WTC11 (cell line): ENCODE measurements around the gene LCN10. TPM values are rescaled to one million over a fixed set of nuclear protein-coding genes. Genes with fewer than 3 reads are reported as not detected.
"Not testable (repeated sequence)": the region's sequence is repeated elsewhere in the genome, so short reads cannot be mapped to it uniquely, and the experiment has no call there.

Experiments
- ATAC-seq: fragments of 200-7000 bp; cut with Tn5 transposase; 2 replicates; pipeline ENCODE4 v1.10.0; 2021; ENCODE audit warnings: mild to moderate bottlenecking, moderate library complexity
- CTCF ChIA-PET: fragments of 300-600 bp; sonication (Branson Sonifier 250); formaldehyde crosslinking; loops from one replicate; lab custom pipeline; 2021; ENCODE audit warnings: antibody characterized with exemption; lab: Charles Lee
- POLR2A ChIA-PET: fragments of 350-600 bp; sonication (Branson Sonifier 250); formaldehyde crosslinking; loops from one replicate; lab custom pipeline; 2021; ENCODE audit warnings: antibody characterized with exemption; lab: Charles Lee
- DNase-seq: peaks from one replicate; pipeline ENCODE4 v3.0.0; 2021; ENCODE audit warnings: low spot score
- H3K27ac Mint-ChIP-seq: 2 replicates; pipeline ENCODE4 v1.8.0; 2021; ENCODE audit warnings: mixed read lengths
- H3K27me3 Mint-ChIP-seq: 2 replicates; pipeline ENCODE4 v1.8.0; 2021; ENCODE audit warnings: low read depth, mild to moderate bottlenecking, moderate library complexity, mixed read lengths
- H3K36me3 Mint-ChIP-seq: 2 replicates; pipeline ENCODE4 v1.8.0; 2021; ENCODE audit warnings: mixed read lengths
- H3K4me1 Mint-ChIP-seq: 2 replicates; pipeline ENCODE4 v1.8.0; 2022; ENCODE audit warnings: mixed read lengths
- H3K4me3 Mint-ChIP-seq: 2 replicates; pipeline ENCODE4 v1.8.0; 2021; ENCODE audit warnings: mild to moderate bottlenecking, moderate library complexity, mixed read lengths
- H3K9me3 Mint-ChIP-seq: 2 replicates; pipeline ENCODE4 v1.8.0; 2021; ENCODE audit warnings: mixed read lengths
- CBFB ChIP-seq: sonication (generic); formaldehyde crosslinking; IDR thresholded peaks from 2 replicates; pipeline ENCODE4 v1.8.1; 2022; ENCODE audit warnings: mild to moderate bottlenecking, low read depth, missing genetic modification reagents
- ELF4 ChIP-seq: sonication (generic); formaldehyde crosslinking; IDR thresholded peaks from 2 replicates; pipeline ENCODE4 v1.8.1; 2022; ENCODE audit warnings: low read depth, mild to moderate bottlenecking, moderate library complexity, missing genetic modification reagents
- FOXK1 ChIP-seq: sonication (generic); formaldehyde crosslinking; IDR thresholded peaks from 2 replicates; pipeline ENCODE4 v1.8.0; 2022; ENCODE audit warnings: mild to moderate bottlenecking, moderate library complexity, missing genetic modification reagents
- FOXP1 ChIP-seq: sonication (generic); formaldehyde crosslinking; IDR thresholded peaks from 2 replicates; pipeline ENCODE4 v1.8.0; 2022; ENCODE audit warnings: missing genetic modification reagents, mild to moderate bottlenecking, moderate library complexity, borderline replicate concordance
- FOXP4 ChIP-seq: sonication (generic); formaldehyde crosslinking; IDR thresholded peaks from 2 replicates; pipeline ENCODE4 v1.8.0; 2022; ENCODE audit warnings: mild to moderate bottlenecking, missing genetic modification reagents
- GABPB1 ChIP-seq: sonication (generic); formaldehyde crosslinking; IDR thresholded peaks from 2 replicates; pipeline ENCODE4 v1.8.1; 2023; ENCODE audit warnings: mild to moderate bottlenecking, missing genetic modification reagents
- HMGA2 ChIP-seq: fragments of 250-450 bp; sonication (Bioruptor Pico); IDR thresholded peaks from 2 replicates; pipeline ENCODE4 v1.4.0; 2021; ENCODE audit warnings: mild to moderate bottlenecking, moderate library complexity
- HMGXB4 ChIP-seq: sonication (generic); formaldehyde crosslinking; IDR thresholded peaks from 2 replicates; pipeline ENCODE4 v1.8.1; 2023; ENCODE audit warnings: mild to moderate bottlenecking, moderate library complexity, missing genetic modification reagents
- MLX ChIP-seq: sonication (generic); formaldehyde crosslinking; IDR thresholded peaks from 2 replicates; pipeline ENCODE4 v1.8.1; 2023; ENCODE audit warnings: mild to moderate bottlenecking, missing genetic modification reagents, moderate library complexity
- MYBL2 ChIP-seq: sonication (generic); formaldehyde crosslinking; IDR thresholded peaks from 2 replicates; pipeline ENCODE4 v1.8.1; 2023; ENCODE audit warnings: mild to moderate bottlenecking, moderate library complexity, missing genetic modification reagents
- NR3C1 ChIP-seq: sonication (generic); formaldehyde crosslinking; conservative IDR thresholded peaks from 2 replicates; pipeline ENCODE4 v1.8.1; 2023; ENCODE audit warnings: low read depth, mild to moderate bottlenecking, missing genetic modification reagents
- SOX15 ChIP-seq: fragments of 250-450 bp; sonication (Bioruptor Pico); IDR thresholded peaks from 2 replicates; pipeline ENCODE4 v1.9.0; 2021; ENCODE audit warnings: mild to moderate bottlenecking
- TEAD1 ChIP-seq: sonication (generic); formaldehyde crosslinking; IDR thresholded peaks from 2 replicates; pipeline ENCODE4 v1.8.0; 2022; ENCODE audit warnings: mild to moderate bottlenecking, missing genetic modification reagents
- total RNA-seq: library from RNA; stranded (reverse); gene quantifications from 3 replicates; pipeline ENCODE4 v1.2.3, GENCODE V29; 2021
- TF ChIP-seq, protein P1 (sequence below): fragments of 200-600 bp; IDR thresholded peaks from 2 replicates; pipeline ENCODE4 v1.8.0; 2022; ENCODE audit warnings: antibody characterized with exemption
- TF ChIP-seq, protein P2 (sequence below): sonication (generic); formaldehyde crosslinking; IDR thresholded peaks from 2 replicates; pipeline ENCODE4 v1.8.1; 2023; ENCODE audit warnings: mild to moderate bottlenecking, missing genetic modification reagents
- TF ChIP-seq, protein P3 (sequence below): sonication (generic); formaldehyde crosslinking; IDR thresholded peaks from 2 replicates; pipeline ENCODE4 v1.8.0; 2022; ENCODE audit warnings: missing genetic modification reagents
- TF ChIP-seq, protein P4 (sequence below): sonication (generic); formaldehyde crosslinking; conservative IDR thresholded peaks from 2 replicates; pipeline ENCODE4 v1.8.1; 2022; ENCODE audit warnings: mild to moderate bottlenecking, missing genetic modification reagents

LCN10 gene
- total RNA-seq, 1 experiment from 2014 or later, result 2.4 TPM

DNA sequence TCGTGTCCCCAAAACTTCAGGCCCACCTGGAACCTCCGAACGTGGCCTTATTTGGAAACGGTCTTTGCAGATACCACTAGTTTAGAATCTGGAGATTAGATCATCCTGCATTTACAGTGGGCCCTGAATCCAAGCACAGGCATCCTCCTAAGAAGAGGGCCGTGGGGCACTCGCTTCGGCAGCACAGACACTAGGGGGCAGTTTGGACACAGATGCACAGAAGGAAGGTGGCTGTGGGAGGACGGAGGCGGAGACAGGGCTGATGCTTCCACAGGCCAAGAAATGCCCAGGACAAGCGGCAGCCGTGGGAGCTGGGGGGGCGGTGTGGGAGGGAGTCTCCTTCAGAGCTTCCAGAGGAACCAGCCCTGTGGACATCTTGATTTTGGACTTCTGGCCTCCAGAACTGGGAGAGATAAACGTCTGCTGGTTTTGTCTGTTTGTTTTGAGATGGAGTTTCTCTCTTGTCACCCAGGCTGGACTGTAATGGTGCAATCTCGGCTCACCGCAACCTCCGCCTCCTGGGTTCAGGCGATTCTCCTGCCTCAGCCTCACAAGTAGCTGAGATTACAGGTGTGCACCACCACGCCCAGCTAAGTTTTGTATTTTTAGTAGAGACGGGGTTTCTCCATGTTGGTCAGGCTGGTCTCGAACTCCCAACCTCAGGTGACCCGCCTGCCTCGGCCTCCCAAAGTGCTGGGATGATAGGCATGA lies 18.2 kb upstream of the LCN10 start:
- peak; percentile 65 for DNase-seq
- H3K4me1 Mint-ChIP-seq, result peaks cover 11% of the 10 kb centered on the region
- CTCF ChIA-PET, result interaction anchor here (0.8 to 3.7 kb wide), 8 partner anchors 10 to 218 kb away, joined by 3 to 23 read pairs (median 3); partner anchors contain the start of gene LCN10
- H3K9me3 Mint-ChIP-seq, POLR2A ChIA-PET, H3K36me3 Mint-ChIP-seq, H3K27ac Mint-ChIP-seq, H3K27me3 Mint-ChIP-seq, H3K4me3 Mint-ChIP-seq: not testable (repeated sequence)
- peak; percentile 15; the same call in 1 of the 2 replicates for ATAC-seq

GRCh38 chr9:136760424-136760823 lies 17.7 kb upstream of the LCN10 start:
- Mint-ChIP-seq H3K9me3 (peaks cover 11% of the 10 kb centered on the region), H3K27ac (peak overlapping the region; percentile 57; the same call in 1 of the 2 replicates), H3K27me3 (no peaks in the 10 kb centered on the region; the same call in 1 of the 2 replicates), H3K4me3 (no peak overlapping the region), H3K36me3 (peaks cover 2% of the 10 kb centered on the region; the same call in 1 of the 2 replicates), H3K4me1 (peaks cover 11% of the 10 kb centered on the region)
- CTCF ChIA-PET, result interaction anchor here (0.7 to 3.0 kb wide), 10 partner anchors 9 to 218 kb away, joined by 3 to 11 read pairs (median 4); partner anchors contain the start of gene LCN10
- ATAC-seq (no peak), DNase-seq (no peak)
- POLR2A ChIA-PET, result no interaction called here
- no peak for TF ChIP-seq NR3C1 (CRISPR knock-in tag)
- TF ChIP-seq, protein P1, sequence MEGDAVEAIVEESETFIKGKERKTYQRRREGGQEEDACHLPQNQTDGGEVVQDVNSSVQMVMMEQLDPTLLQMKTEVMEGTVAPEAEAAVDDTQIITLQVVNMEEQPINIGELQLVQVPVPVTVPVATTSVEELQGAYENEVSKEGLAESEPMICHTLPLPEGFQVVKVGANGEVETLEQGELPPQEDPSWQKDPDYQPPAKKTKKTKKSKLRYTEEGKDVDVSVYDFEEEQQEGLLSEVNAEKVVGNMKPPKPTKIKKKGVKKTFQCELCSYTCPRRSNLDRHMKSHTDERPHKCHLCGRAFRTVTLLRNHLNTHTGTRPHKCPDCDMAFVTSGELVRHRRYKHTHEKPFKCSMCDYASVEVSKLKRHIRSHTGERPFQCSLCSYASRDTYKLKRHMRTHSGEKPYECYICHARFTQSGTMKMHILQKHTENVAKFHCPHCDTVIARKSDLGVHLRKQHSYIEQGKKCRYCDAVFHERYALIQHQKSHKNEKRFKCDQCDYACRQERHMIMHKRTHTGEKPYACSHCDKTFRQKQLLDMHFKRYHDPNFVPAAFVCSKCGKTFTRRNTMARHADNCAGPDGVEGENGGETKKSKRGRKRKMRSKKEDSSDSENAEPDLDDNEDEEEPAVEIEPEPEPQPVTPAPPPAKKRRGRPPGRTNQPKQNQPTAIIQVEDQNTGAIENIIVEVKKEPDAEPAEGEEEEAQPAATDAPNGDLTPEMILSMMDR, result 0 out of 2 replicates have a peak, but pooled peaks have one; percentile 15
- TF ChIP-seq GABPB1 (CRISPR knock-in tag), result no peak
- TF ChIP-seq MLX (CRISPR knock-in tag), result no peak
- no peak for TF ChIP-seq CBFB (CRISPR knock-in tag)
- TF ChIP-seq ELF4, result no peak
- TF ChIP-seq FOXP1 (CRISPR knock-in tag), result 0 out of 2 replicates have a peak, but pooled peaks have one; percentile 15
- no peak for TF ChIP-seq FOXP4
- TF ChIP-seq SOX15 (CRISPR knock-in tag), result no peak

DNA sequence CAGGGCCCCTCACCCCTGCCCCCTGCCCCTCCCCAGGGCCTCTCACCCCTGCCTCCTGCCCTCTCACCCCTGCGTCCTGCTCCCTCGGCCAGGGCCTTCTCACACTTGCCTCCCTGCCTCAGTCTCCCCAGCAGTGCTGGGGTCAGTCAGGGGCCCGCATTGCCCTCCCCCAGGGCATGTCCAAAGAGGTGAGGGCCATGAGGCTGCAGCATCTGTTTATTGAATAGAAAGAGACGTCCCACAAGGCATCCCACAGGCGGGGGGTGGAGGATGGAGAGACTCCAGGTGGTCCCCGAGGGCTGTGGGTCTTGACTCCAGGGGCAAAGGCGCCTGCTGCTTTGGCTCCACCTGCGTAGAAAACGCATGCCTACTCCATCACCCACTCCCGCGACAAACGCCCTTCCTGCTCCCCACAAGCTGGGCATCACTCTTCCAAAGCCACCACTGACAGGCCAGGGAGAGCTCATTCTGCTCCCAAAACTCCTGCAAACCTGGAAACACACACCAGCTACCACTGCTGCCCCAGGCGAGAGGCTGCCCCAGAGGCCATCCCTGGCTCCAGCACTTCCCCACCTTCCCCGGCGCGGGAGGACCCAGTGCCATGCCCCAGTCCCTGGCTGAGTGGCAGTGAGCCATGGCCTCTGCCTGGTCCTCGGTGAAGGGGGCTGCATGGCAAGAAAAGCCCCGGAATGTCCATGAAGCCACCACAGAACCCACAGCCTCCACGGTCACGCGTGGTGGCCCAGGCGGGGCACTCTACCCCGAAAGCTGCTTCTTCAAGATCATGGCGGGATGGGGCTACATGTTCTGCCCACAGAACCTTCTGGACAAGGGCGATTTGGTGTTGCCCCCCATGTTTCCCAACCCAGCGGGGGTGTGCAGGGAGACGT lies 16.9 kb upstream of the LCN10 start:
- Mint-ChIP-seq H3K27ac (peak overlapping the region; percentile 57), H3K4me1 (peaks cover 11% of the 10 kb centered on the region), H3K9me3 (peaks cover 13% of the 10 kb centered on the region), H3K4me3 (no peak overlapping the region), H3K36me3 (peaks cover 3% of the 10 kb centered on the region; the same call in 1 of the 2 replicates), H3K27me3 (no peaks in the 10 kb centered on the region; the same call in 1 of the 2 replicates)
- POLR2A ChIA-PET, result no interaction called here
- DNase-seq, result no peak
- no peak for ATAC-seq
- CTCF ChIA-PET, result interaction anchor here (0.7 to 1.5 kb wide), 9 partner anchors 10 to 219 kb away, joined by 3 to 7 read pairs (median 3); partner anchors contain the start of gene LCN10
- TF ChIP-seq, protein P2, sequence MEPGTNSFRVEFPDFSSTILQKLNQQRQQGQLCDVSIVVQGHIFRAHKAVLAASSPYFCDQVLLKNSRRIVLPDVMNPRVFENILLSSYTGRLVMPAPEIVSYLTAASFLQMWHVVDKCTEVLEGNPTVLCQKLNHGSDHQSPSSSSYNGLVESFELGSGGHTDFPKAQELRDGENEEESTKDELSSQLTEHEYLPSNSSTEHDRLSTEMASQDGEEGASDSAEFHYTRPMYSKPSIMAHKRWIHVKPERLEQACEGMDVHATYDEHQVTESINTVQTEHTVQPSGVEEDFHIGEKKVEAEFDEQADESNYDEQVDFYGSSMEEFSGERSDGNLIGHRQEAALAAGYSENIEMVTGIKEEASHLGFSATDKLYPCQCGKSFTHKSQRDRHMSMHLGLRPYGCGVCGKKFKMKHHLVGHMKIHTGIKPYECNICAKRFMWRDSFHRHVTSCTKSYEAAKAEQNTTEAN (CRISPR knock-in tag), result no peak
- TF ChIP-seq TEAD1 (no peak), FOXK1 (no peak), HMGA2 (CRISPR knock-in tag) (no peak), HMGXB4 (CRISPR knock-in tag) (no peak), MYBL2 (CRISPR knock-in tag) (no peak), GABPB1 (CRISPR knock-in tag) (no peak)
- TF ChIP-seq, protein P3, sequence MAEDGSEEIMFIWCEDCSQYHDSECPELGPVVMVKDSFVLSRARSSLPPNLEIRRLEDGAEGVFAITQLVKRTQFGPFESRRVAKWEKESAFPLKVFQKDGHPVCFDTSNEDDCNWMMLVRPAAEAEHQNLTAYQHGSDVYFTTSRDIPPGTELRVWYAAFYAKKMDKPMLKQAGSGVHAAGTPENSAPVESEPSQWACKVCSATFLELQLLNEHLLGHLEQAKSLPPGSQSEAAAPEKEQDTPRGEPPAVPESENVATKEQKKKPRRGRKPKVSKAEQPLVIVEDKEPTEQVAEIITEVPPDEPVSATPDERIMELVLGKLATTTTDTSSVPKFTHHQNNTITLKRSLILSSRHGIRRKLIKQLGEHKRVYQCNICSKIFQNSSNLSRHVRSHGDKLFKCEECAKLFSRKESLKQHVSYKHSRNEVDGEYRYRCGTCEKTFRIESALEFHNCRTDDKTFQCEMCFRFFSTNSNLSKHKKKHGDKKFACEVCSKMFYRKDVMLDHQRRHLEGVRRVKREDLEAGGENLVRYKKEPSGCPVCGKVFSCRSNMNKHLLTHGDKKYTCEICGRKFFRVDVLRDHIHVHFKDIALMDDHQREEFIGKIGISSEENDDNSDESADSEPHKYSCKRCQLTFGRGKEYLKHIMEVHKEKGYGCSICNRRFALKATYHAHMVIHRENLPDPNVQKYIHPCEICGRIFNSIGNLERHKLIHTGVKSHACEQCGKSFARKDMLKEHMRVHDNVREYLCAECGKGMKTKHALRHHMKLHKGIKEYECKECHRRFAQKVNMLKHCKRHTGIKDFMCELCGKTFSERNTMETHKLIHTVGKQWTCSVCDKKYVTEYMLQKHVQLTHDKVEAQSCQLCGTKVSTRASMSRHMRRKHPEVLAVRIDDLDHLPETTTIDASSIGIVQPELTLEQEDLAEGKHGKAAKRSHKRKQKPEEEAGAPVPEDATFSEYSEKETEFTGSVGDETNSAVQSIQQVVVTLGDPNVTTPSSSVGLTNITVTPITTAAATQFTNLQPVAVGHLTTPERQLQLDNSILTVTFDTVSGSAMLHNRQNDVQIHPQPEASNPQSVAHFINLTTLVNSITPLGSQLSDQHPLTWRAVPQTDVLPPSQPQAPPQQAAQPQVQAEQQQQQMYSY (CRISPR knock-in tag), result no peak
- TF ChIP-seq, protein P4, sequence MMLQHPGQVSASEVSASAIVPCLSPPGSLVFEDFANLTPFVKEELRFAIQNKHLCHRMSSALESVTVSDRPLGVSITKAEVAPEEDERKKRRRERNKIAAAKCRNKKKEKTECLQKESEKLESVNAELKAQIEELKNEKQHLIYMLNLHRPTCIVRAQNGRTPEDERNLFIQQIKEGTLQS (CRISPR knock-in tag), result no peak
